T1000 (cell line): Measurements from ENCODE around the gene ENTPD6.

Experiments used
- DNase-seq: peaks from one replicate; lab custom pipeline; 2025; ENCODE audit warnings: mixed read lengths; lab: John Stamatoyannopoulos, UW

The ENTPD6 gene

DNA sequence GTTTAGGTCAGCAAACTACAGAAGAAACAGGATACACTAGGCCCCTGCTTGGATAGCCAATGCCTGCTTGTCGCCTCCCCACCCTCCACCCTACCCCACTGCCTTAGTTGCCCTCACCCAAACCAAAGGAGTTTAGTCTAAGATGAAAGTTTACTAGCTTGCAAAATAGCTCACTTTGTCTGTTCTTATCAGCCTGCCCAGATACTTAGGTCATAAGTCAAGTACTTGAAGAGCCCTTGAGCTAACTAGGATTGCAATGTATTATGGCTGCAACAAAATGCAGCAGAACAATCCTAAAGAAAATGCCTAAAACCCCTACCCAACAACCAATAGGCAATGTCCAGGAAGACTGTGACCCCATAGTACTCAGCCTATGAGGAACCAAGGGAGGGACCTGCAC, 7.3 kb upstream of the ENTPD6 start:
- DNase-seq = no peak

- DNase-seq = no peak
These were observed 4.5 kb upstream of the ENTPD6 start for GRCh38 chr20:25191051-25191450.

DNA sequence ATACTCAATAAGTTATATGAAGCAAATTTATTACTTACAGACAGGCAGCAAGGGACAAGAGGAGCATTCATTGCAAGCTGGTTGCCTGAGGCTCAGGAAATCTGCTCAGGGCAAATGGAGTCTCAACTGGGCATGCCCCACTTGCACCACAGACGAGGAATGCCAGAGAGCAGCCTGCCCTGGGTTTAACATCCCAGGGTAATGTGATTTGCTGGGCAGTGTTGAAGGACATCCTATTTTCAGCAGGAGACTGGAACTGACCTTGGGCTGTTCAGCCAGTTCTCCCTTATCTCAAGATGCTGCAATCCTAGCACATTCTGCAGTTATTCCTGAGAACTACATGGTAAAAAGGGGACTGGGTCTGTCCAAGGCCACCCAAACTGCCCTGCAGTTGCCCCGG, 3.8 kb upstream of the ENTPD6 start:
- DNase-seq = no peak

DNA sequence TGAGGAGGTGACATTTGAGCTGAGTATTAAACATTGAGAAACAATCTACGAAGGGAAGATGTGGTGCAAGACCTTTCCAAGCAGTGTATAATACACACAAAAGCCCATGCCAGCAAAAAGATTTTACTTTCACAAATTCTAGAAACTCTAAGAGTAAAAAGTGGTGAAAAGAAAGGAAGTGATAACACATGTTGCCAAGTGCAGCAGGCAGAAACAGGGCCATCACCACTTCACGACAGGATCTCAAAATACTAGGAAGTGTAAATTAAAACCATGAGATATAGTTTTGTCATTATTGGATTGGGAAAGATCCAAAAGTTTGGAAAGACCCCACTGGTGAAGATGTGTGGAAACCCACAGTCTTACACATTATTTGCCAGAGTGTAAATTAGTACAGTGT, 1.7 kb upstream of the ENTPD6 start:
- no peak for DNase-seq

- no peak for DNase-seq
These were observed 1.1 kb upstream of the ENTPD6 start for GRCh38 chr20:25194333-25194972.

GRCh38 chr20:25195962-25196785, 662 bp downstream of the ENTPD6 start:
- no peak for DNase-seq

DNA sequence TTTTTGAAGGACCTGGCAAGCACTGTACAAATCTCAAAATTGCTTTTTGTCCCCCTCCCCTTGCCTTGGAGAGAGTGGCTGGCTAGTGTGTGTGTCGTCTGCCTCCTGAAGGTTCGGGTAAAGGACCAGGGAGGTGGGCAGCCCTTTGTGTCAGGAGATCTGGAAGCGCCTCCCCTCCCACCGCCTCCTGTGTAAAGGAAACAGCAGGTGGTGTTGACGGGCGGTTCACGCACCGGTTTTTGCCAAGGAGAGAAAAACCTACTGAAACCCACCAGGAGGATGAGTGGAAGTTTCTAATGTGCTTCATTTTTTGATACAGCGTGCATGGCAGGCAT, 1.2 kb downstream of the ENTPD6 start:
- no peak for DNase-seq

DNA sequence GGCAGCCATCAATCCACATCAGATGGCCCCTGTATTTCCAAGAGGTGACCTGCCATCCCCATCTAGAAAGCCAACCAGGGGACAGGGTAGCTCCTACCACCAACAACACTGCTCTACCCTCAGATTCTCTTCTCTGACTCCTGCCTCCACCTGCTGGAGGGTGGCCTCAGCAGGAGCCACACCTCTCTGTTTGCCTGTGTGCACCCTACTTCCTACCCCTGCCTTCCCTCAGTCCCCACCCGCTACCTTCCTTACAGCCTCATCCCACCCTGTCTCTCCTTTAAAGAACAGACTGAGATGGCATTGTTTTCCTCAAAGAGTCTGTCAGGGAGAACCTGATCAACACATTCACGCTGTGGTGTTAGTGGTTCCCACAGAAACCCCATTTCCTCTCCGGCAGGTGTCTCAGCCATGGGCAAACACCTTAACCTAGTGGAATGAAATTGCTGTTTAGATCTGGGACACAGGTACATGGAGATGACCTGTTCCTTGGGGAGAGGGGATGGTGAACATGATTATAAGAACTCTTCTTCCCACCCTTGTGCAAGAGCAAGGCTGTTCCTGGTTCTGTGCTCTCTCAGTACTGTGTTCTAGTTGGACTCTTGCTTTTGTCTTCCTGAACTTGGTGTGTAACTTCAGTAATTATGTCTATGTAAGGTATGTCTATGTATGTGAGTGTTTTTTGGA, 1.8 kb downstream of the ENTPD6 start:
- no peak for DNase-seq

GRCh38 chr20:25197870-25198190, 2.3 kb downstream of the ENTPD6 start:
- no peak for DNase-seq

- DNase-seq = no peak
These were observed 3.3 kb downstream of the ENTPD6 start for GRCh38 chr20:25198663-25199383.

DNA sequence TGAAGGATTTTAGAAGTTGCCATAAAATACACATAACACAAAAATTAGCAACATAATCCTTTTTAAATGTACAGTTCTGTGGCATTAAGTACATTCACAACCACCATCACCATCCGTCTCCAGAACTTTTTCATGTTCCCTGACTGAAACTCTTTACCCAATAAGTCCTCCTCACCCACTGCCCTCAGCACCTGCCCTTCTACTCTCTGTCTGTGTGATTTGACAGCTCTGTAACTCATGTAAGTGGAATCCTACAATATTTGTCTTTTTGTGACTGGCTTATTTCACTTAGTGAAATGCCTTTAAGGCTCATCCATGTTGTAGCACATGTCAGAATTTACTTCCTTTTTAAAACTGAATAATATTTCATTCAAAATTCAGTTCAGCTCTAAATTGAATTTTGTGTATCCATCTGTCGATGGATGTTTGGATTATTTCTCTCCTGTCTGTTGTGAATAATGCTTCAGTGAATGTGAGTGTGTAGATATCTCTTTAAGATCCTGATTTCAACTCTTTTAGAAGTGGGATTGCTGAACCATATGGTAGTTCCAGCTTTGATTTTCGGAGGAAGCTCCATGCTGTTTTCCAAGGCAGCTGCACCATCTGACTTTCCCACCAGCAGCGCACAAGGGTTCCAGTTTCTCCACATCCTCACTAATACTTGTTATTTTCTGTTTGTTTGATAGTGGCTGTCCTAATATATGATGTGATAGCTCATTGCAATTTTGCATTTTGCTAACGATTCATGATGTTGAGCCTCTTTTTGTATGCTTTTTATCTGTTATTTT, 4.2 kb downstream of the ENTPD6 start:
- DNase-seq = no peak

GRCh38 chr20:25203089-25203488, 7.6 kb downstream of the ENTPD6 start:
- DNase-seq = no peak

GRCh38 chr20:25203871-25204320, 8.4 kb downstream of the ENTPD6 start:
- DNase-seq = no peak

GRCh38 chr20:25204550-25205276, 9.2 kb downstream of the ENTPD6 start:
- no peak for DNase-seq

DNA sequence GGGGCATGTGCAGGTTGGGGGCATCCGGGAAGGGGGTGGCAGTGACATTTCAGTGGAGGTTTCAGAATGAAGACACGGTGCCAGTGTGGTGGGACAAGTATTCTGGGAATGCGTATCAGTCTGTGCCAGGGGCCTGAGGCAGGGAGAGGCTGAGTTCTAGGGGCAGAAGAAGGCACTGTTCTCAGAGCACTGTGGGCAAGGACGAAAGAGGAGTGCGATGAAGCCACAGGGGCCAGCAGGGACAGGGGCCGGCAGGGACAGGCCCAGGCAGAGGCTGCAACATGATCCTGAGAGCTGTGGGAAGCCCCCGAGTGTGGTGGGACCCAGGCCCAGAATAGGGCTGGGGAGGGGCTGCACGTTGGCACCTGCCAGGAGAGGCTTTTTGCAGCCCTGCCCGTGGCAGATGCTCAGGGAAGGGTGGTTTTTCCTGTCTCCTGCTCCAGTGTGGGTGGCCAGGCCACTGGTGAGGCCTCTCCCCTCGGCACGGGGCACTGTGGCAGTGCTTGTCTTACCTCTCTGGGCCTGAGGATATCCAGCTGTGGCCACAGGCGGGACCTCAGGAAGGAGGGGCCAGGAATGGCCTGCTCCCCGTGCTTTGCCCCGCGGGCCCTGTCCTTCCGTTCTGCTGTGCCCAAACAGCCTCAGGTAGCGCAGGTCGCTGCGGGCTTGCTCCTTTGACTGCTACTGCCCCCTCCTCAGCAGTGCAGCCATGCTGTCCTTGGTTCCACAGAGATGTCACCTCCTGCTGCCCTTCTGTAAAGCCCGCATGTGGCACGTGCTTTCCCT, 10.0 kb downstream of the ENTPD6 start:
- DNase-seq = no peak

- DNase-seq = no peak
These were observed 10.5 kb downstream of the ENTPD6 start for GRCh38 chr20:25206063-25206403.

DNA sequence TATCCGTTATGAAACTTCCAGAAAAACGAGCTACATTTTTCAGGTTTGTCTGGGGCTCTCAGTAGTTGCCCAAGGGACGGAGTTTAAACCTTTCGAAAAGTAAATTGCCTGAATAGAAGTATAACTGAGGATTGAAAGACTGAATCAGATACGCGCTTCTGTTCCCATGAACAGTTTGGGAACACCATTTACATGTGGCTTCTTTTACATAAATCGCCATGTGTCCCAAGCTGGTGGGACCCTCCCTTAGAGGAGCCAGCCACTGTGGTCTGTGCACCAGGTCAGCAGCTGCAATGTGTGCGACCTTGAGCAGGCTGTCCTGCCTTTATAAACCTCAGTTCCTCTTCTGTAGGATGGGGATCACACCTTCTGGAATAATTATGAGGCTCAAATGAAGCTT, 11.0 kb downstream of the ENTPD6 start:
- no peak for DNase-seq

- DNase-seq = no peak
These were observed 11.8 kb downstream of the ENTPD6 start for GRCh38 chr20:25207149-25207959.

DNA sequence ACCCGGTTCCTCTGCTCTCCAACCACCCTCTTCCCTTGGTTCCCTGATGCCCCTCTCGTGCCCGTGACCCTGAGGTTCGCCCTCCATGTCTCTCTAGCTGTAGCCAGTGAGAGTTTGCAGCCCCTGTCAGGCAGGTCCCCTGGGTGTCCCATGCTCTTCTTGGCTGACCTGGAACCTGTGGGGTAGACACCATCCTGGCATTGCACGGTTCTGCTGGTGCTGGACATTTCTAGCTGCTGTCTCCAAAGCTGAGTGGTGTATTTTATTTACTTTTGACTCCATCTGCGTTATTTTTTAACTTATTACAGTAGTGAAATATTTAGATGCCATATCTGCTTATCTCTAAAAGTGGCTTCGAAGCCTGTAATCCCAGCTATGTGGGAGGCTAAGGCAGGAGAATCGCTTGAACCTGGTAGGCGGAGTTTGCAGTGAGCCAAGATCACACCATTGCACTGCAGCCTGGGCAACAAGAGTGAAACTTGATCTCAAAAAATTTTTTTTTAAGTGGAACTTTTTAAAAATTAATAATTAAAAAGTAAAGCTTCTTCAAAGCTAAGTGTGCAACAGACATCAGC, 12.5 kb downstream of the ENTPD6 start:
- no peak for DNase-seq
